LNCAP (cell line): ENCODE data around the gene TBPL1.

Experiments used
- TF ChIP-seq, protein P1 (sequence below): fragments of 450-650 bp; IDR thresholded peaks from 2 replicates; pipeline ENCODE4 v1.5.1; 2017; ENCODE audit warnings: mild to moderate bottlenecking

Gene TBPL1

DNA sequence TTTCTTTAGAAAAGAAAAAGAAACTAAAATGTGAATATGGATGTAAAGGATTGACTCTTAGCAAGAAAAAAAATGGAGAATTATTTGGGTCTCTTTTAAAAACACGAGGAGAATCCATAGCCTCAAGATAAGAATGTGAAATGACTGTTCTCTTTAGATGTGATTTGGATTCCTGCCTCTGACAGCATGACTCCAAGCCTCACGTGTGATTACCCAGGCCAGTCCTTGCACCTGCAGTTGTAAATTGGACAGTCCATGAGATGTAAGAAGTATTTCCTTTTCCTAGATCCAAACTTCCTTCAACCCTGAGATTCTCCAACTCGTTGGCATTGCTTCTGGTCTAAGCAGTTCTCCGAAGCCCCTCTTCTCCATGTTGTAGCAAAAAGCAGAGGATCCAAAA, 67.5 kb downstream of the TBPL1 start:
- TF ChIP-seq, protein P1, sequence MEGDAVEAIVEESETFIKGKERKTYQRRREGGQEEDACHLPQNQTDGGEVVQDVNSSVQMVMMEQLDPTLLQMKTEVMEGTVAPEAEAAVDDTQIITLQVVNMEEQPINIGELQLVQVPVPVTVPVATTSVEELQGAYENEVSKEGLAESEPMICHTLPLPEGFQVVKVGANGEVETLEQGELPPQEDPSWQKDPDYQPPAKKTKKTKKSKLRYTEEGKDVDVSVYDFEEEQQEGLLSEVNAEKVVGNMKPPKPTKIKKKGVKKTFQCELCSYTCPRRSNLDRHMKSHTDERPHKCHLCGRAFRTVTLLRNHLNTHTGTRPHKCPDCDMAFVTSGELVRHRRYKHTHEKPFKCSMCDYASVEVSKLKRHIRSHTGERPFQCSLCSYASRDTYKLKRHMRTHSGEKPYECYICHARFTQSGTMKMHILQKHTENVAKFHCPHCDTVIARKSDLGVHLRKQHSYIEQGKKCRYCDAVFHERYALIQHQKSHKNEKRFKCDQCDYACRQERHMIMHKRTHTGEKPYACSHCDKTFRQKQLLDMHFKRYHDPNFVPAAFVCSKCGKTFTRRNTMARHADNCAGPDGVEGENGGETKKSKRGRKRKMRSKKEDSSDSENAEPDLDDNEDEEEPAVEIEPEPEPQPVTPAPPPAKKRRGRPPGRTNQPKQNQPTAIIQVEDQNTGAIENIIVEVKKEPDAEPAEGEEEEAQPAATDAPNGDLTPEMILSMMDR = no peak

DNA sequence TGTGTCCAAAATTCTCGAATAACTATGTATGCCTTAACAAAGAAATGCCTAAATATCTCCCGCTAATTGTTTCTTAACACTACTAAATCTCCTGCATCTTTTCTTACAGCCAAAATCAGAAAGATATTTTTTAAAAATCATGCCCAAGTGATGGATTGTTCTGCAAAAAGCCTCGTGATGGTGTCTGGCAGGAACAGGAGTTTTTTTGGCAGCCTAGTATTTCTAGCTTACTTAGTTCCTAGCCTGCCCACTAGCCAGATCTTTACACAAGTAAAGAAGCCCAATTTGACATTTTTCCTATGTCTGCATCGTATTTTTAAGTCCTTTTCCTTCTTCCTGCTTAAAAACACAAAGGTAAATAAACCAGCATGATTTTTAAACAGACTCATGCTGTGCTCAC, 67.9 kb downstream of the TBPL1 start:
- TF ChIP-seq, protein P1 = no peak

DNA sequence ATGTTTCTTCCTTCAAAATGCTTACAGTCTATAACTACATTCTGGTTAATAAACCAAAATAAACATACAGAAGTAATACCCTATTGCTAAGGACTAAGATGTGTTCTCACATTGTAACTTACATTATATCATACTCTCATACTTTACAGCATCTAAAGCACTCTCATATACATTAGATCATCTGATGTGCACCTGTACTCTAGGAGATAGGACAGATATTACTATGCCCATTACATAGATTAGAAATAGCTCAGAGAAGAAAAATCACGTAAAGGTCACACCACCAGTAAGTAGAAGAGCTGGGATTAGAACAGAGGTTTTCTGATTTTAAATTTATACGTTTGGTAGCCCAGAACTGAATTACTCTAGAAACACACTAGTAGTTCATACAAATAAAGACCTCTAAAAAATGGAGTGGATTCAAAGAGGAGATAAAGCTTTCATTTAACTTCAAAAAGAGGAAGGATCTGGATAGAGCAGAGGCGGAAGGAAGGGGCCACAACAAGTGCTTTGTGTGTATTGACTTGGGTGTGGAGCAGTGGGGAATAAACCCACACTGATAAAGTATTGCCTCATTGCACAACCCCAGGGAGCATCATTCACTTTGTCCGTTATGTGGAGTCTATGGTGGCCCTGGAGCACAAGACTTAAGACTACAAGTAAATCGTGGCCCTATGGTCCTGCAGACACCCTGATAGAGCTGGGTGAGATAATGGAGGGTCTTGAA, 68.5 kb downstream of the TBPL1 start:
- TF ChIP-seq, protein P1 = no peak

DNA sequence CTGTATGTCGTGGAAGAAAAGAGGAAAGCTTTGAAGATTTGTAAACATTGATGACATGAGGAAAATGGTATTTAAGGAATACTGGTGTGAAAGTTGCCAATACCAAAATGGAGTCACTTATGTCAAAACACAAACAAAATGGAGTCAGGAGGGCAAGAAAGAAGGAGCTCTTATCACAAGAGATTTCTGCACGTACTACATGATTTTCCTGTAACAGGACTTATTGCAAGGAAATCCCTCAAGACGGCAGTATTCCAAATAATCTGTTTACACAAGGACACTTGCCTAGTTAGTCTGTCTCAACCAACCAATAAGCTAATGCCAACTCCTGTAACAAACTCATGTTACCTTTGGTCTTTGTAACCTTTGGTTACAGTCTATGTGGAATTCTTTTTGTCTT, 69.6 kb downstream of the TBPL1 start:
- TF ChIP-seq, protein P1 = no peak

DNA sequence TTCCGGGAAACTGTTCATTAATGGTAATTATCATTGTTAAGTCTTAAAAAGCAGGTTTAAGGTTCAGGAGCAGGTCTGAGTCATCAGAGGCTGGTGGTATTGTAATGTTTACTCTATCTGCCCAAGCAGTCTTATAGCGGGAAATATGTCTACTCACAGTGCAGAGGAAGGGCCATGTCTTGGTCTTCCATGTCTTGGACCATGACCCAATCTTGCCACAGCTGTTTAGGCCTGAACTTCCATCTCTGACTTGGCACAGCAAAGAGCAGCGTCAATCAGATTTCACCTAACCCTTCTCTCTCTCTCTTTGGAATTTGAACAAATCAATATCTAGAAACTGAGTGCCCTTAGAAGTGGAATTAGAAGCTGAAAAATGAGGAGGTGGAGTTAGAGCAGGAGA, 73.6 kb downstream of the TBPL1 start:
- TF ChIP-seq, protein P1 = no peak

DNA sequence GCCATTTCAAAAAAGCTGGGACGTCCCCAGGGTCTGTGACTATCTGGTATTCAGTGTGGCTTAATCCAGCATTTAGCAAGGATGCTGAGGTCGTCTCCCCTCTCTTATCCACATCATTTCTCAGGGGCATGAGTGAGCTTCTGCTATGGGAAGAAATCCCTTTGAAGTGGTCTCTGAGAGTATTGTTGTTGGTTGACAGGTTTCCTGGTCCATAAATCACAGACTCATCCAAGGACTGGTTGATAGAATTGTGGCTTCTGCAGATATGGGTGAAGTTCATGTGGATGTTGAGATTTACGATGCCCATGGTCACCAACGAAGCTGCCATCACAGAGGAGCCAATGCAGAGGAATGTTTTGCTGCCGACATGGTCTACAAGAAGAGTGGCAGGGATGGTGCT, 75.4 kb downstream of the TBPL1 start:
- TF ChIP-seq, protein P1 = no peak

DNA sequence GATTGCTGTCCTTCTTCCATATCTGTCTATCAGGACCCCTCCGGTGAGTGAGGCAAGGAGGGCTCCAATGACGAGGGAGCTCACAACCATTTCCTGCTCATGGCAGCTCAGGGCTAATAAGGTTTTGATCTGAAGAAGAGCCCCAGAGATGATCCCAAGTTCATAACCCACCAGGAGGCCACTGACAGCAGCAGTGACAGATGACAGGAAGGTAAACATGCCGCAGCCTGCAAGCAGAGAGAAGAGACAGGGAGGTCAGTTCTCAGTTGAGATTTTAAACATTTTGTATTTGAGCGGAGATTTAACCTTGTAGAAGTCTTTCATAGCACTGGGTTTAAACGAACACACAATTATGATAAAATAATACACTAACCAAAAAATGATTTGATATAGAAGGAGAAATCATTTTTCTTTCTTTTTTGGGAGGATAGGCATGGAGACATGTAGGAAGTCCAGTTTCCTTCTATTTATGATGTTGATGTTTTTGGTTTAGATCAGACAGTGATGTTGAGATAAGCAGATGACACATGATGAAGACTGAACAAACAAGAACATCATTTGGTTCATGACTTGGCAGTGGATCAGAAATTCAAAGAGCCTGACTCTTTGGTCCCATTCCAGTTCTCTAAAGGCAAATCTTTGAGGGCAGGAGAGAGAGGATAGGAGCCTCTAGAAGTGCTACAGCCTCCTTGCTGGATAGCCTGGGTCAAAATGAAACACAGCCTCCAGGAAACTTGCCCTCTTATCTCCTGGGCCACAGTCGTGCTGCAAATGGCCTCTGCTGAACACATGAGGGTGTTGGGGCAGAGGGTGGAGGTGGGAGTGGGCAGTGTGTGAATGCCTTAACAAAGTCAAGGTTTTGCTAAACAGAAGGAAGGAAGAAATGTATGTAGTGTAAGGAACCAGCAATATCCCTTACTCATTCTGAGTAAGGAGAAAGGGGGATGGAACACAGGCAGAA, 76.8 kb downstream of the TBPL1 start:
- TF ChIP-seq, protein P1 = no peak
